ENCODE data around the gene HOXA13. TPM values are rescaled to one million over a fixed set of nuclear protein-coding genes. Genes with fewer than 3 reads are reported as not detected.
A peak's percentile ranks its signal among the peaks of the same experiment; 100 is the strongest.

Gene HOXA13
- total and polyA plus RNA-seq, 2 experiments from 2014 or later = not detected

- Histone ChIP-seq H2AFZ (no peak overlapping the region), H3K79me2 (replicated peaks; ENCODE audit: insufficient read depth) (no peaks in the 10 kb centered on the region), H3K4me2 (peak overlapping the region; percentile 82; the same call in 1 of the 2 replicates), H3K36me3 (ENCODE audit: insufficient read depth) (no peaks in the 10 kb centered on the region; the same call in 1 of the 2 replicates), H3K4me1 (ENCODE audit: insufficient read depth) (no peaks in the 10 kb centered on the region; the same call in 1 of the 2 replicates), H3K27ac (ENCODE audit: low read depth) (no peak overlapping the region), H3K27me3 (ENCODE audit: insufficient read depth) (peaks cover 100% of the 10 kb centered on the region), H3F3A (replicated peaks; ENCODE audit: low read depth) (peaks cover 21% of the 10 kb centered on the region), H3K4me3 (peak overlapping the region; percentile 64; the same call in 1 of the 2 replicates), H4K20me1 (replicated peaks; ENCODE audit: insufficient read depth) (peaks cover 47% of the 10 kb centered on the region), H3K9me2 (ENCODE audit: insufficient read depth) (no peaks in the 10 kb centered on the region)
- Mint-ChIP-seq H3K9me3 (peaks cover 11% of the 10 kb centered on the region; the same call in 2 of the 3 replicates), H3K4me1 (peaks cover 12% of the 10 kb centered on the region), H3K36me3 (ENCODE audit: low read depth) (no peaks in the 10 kb centered on the region; the same call in 2 of the 3 replicates), H3K27me3 (ENCODE audit: insufficient read depth, low read depth, poor library complexity) (peaks cover 99% of the 10 kb centered on the region), H3K27ac (no peak overlapping the region), H3K4me3 (peak overlapping the region; percentile 53; the same call in 2 of the 3 replicates)
- DNase-seq (ENCODE audit: low spot score) (no peak), ATAC-seq (no peak)
- TF ChIP-seq POLR2AphosphoS5 (IDR thresholded peaks at IDR 0.05; ENCODE audit: low read depth) (no peak), CREB1 (CRISPR knock-in tag; IDR thresholded peaks at IDR 0.05; ENCODE audit: low read depth) (no peak), ZNF331 (CRISPR knock-in tag; IDR thresholded peaks at IDR 0.05; ENCODE audit: low read depth) (no peak), NANOG (IDR thresholded peaks at IDR 0.05; ENCODE audit: borderline replicate concordance) (no peak), EZH2 (IDR thresholded peaks at IDR 0.05; ENCODE audit: low read depth, unreplicated experiment) (peak; percentile 92), ZNF114 (CRISPR knock-in tag; IDR thresholded peaks at IDR 0.05) (no peak), EZH2phosphoT487 (IDR thresholded peaks at IDR 0.05; ENCODE audit: unreplicated experiment) (peak; percentile 69), STAT1 (IDR thresholded peaks at IDR 0.05; ENCODE audit: unreplicated experiment) (no peak), JUNB (IDR thresholded peaks at IDR 0.05; ENCODE audit: unreplicated experiment) (no peak), ETS1 (IDR thresholded peaks at IDR 0.05) (no peak)
- TF ChIP-seq, protein P1, sequence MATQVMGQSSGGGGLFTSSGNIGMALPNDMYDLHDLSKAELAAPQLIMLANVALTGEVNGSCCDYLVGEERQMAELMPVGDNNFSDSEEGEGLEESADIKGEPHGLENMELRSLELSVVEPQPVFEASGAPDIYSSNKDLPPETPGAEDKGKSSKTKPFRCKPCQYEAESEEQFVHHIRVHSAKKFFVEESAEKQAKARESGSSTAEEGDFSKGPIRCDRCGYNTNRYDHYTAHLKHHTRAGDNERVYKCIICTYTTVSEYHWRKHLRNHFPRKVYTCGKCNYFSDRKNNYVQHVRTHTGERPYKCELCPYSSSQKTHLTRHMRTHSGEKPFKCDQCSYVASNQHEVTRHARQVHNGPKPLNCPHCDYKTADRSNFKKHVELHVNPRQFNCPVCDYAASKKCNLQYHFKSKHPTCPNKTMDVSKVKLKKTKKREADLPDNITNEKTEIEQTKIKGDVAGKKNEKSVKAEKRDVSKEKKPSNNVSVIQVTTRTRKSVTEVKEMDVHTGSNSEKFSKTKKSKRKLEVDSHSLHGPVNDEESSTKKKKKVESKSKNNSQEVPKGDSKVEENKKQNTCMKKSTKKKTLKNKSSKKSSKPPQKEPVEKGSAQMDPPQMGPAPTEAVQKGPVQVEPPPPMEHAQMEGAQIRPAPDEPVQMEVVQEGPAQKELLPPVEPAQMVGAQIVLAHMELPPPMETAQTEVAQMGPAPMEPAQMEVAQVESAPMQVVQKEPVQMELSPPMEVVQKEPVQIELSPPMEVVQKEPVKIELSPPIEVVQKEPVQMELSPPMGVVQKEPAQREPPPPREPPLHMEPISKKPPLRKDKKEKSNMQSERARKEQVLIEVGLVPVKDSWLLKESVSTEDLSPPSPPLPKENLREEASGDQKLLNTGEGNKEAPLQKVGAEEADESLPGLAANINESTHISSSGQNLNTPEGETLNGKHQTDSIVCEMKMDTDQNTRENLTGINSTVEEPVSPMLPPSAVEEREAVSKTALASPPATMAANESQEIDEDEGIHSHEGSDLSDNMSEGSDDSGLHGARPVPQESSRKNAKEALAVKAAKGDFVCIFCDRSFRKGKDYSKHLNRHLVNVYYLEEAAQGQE (IDR thresholded peaks at IDR 0.05; ENCODE audit: unreplicated experiment) = no peak
- TF ChIP-seq, protein P2, sequence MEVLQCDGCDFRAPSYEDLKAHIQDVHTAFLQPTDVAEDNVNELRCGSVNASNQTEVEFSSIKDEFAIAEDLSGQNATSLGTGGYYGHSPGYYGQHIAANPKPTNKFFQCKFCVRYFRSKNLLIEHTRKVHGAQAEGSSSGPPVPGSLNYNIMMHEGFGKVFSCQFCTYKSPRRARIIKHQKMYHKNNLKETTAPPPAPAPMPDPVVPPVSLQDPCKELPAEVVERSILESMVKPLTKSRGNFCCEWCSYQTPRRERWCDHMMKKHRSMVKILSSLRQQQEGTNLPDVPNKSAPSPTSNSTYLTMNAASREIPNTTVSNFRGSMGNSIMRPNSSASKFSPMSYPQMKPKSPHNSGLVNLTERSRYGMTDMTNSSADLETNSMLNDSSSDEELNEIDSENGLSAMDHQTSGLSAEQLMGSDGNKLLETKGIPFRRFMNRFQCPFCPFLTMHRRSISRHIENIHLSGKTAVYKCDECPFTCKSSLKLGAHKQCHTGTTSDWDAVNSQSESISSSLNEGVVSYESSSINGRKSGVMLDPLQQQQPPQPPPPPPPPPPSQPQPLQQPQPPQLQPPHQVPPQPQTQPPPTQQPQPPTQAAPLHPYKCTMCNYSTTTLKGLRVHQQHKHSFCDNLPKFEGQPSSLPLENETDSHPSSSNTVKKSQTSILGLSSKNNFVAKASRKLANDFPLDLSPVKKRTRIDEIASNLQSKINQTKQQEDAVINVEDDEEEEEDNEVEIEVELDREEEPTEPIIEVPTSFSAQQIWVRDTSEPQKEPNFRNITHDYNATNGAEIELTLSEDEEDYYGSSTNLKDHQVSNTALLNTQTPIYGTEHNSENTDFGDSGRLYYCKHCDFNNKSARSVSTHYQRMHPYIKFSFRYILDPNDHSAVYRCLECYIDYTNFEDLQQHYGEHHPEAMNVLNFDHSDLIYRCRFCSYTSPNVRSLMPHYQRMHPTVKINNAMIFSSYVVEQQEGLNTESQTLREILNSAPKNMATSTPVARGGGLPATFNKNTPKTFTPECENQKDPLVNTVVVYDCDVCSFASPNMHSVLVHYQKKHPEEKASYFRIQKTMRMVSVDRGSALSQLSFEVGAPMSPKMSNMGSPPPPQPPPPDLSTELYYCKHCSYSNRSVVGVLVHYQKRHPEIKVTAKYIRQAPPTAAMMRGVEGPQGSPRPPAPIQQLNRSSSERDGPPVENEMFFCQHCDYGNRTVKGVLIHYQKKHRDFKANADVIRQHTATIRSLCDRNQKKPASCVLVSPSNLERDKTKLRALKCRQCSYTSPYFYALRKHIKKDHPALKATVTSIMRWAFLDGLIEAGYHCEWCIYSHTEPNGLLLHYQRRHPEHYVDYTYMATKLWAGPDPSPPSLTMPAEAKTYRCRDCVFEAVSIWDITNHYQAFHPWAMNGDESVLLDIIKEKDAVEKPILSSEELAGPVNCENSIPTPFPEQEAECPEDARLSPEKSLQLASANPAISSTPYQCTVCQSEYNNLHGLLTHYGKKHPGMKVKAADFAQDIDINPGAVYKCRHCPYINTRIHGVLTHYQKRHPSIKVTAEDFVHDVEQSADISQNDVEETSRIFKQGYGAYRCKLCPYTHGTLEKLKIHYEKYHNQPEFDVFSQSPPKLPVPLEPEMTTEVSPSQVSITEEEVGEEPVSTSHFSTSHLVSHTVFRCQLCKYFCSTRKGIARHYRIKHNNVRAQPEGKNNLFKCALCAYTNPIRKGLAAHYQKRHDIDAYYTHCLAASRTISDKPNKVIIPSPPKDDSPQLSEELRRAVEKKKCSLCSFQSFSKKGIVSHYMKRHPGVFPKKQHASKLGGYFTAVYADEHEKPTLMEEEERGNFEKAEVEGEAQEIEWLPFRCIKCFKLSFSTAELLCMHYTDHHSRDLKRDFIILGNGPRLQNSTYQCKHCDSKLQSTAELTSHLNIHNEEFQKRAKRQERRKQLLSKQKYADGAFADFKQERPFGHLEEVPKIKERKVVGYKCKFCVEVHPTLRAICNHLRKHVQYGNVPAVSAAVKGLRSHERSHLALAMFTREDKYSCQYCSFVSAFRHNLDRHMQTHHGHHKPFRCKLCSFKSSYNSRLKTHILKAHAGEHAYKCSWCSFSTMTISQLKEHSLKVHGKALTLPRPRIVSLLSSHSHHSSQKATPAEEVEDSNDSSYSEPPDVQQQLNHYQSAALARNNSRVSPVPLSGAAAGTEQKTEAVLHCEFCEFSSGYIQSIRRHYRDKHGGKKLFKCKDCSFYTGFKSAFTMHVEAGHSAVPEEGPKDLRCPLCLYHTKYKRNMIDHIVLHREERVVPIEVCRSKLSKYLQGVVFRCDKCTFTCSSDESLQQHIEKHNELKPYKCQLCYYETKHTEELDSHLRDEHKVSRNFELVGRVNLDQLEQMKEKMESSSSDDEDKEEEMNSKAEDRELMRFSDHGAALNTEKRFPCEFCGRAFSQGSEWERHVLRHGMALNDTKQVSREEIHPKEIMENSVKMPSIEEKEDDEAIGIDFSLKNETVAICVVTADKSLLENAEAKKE (CRISPR knock-in tag; IDR thresholded peaks at IDR 0.05) = no peak
- TF ChIP-seq, protein P3, sequence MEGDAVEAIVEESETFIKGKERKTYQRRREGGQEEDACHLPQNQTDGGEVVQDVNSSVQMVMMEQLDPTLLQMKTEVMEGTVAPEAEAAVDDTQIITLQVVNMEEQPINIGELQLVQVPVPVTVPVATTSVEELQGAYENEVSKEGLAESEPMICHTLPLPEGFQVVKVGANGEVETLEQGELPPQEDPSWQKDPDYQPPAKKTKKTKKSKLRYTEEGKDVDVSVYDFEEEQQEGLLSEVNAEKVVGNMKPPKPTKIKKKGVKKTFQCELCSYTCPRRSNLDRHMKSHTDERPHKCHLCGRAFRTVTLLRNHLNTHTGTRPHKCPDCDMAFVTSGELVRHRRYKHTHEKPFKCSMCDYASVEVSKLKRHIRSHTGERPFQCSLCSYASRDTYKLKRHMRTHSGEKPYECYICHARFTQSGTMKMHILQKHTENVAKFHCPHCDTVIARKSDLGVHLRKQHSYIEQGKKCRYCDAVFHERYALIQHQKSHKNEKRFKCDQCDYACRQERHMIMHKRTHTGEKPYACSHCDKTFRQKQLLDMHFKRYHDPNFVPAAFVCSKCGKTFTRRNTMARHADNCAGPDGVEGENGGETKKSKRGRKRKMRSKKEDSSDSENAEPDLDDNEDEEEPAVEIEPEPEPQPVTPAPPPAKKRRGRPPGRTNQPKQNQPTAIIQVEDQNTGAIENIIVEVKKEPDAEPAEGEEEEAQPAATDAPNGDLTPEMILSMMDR (conservative IDR thresholded peaks at IDR 0.05; ENCODE audit: low read depth in 2 of 2) = no peak; a peak in 1 of 4 replicates
Measured at GRCh38 chr7:27161214-27161720, 38.6 kb downstream of the HOXA13 start.

All from GM23338 (cell line).